Suprapubic skin (tissue), 4 donors: ENCODE data around the gene SLC37A4.

Experiments used
- CTCF ChIP-seq, 2 donors: fragments of 200-600 bp in 1 of 2; fragments of 450-650 bp in 1 of 2; sonication (generic) in 1 of 2; IDR thresholded peaks; one replicate each; pipeline ENCODE4 v1.5.1; 2016 to 2019; ENCODE audit warnings: antibody characterized with exemption in 2 of 2, mild to moderate bottlenecking in 1 of 2, moderate library complexity in 1 of 2
- EP300 ChIP-seq: sonication (generic); formaldehyde crosslinking; IDR thresholded peaks from one replicate; pipeline ENCODE4 v1.6.1; 2017; ENCODE audit warnings: antibody characterized with exemption
- POLR2A ChIP-seq, 2 donors: fragments of 450-650 bp; IDR thresholded peaks; one replicate each; pipeline ENCODE4 v1.6.1; 2017; ENCODE audit warnings: antibody characterized with exemption in 2 of 2, mild to moderate bottlenecking in 2 of 2, moderate library complexity in 2 of 2
- POLR2AphosphoS5 ChIP-seq, 3 donors: sonication (generic); formaldehyde crosslinking; IDR thresholded peaks; one replicate each; pipeline ENCODE4 v1.6.1; 2017; ENCODE audit warnings: antibody characterized with exemption in 3 of 3

- TF ChIP-seq CTCF (IDR thresholded peaks at IDR 0.05) (no peak), POLR2A (IDR thresholded peaks at IDR 0.05) (no peak), POLR2AphosphoS5 (IDR thresholded peaks at IDR 0.05) (no peak), EP300 (no peak)
Measured at GRCh38 chr11:118998822-118999221, 31.9 kb downstream of the SLC37A4 start.
